ENCODE data around the gene TFDP2.

DNA sequence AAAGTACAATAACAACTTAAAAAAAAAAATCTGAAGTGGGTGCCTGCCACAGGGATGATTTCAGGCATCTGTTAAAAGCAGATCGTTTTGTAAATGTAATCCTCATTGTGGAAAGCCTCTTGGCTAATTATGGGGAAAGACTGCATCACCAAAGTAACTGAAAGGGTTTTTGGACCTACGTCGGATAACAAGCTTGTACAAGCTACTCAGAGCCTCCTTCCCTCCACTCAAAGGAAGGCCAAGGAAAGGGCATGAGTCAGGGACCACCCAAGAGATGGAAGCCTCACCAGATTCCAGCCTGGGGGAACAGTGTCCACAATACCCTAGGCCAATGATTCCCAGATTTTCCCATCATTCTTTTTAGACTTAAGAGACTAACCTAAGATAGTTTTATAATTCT, 188.6 kb downstream of the TFDP2 start:
- TF ChIP-seq, protein P1, sequence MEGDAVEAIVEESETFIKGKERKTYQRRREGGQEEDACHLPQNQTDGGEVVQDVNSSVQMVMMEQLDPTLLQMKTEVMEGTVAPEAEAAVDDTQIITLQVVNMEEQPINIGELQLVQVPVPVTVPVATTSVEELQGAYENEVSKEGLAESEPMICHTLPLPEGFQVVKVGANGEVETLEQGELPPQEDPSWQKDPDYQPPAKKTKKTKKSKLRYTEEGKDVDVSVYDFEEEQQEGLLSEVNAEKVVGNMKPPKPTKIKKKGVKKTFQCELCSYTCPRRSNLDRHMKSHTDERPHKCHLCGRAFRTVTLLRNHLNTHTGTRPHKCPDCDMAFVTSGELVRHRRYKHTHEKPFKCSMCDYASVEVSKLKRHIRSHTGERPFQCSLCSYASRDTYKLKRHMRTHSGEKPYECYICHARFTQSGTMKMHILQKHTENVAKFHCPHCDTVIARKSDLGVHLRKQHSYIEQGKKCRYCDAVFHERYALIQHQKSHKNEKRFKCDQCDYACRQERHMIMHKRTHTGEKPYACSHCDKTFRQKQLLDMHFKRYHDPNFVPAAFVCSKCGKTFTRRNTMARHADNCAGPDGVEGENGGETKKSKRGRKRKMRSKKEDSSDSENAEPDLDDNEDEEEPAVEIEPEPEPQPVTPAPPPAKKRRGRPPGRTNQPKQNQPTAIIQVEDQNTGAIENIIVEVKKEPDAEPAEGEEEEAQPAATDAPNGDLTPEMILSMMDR (tag by site-specific recombination; IDR thresholded peaks at IDR 0.05) = no peak
- TF ChIP-seq, protein P2, sequence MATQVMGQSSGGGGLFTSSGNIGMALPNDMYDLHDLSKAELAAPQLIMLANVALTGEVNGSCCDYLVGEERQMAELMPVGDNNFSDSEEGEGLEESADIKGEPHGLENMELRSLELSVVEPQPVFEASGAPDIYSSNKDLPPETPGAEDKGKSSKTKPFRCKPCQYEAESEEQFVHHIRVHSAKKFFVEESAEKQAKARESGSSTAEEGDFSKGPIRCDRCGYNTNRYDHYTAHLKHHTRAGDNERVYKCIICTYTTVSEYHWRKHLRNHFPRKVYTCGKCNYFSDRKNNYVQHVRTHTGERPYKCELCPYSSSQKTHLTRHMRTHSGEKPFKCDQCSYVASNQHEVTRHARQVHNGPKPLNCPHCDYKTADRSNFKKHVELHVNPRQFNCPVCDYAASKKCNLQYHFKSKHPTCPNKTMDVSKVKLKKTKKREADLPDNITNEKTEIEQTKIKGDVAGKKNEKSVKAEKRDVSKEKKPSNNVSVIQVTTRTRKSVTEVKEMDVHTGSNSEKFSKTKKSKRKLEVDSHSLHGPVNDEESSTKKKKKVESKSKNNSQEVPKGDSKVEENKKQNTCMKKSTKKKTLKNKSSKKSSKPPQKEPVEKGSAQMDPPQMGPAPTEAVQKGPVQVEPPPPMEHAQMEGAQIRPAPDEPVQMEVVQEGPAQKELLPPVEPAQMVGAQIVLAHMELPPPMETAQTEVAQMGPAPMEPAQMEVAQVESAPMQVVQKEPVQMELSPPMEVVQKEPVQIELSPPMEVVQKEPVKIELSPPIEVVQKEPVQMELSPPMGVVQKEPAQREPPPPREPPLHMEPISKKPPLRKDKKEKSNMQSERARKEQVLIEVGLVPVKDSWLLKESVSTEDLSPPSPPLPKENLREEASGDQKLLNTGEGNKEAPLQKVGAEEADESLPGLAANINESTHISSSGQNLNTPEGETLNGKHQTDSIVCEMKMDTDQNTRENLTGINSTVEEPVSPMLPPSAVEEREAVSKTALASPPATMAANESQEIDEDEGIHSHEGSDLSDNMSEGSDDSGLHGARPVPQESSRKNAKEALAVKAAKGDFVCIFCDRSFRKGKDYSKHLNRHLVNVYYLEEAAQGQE (tag by site-specific recombination; IDR thresholded peaks at IDR 0.05) = no peak
- TF ChIP-seq, protein P3, sequence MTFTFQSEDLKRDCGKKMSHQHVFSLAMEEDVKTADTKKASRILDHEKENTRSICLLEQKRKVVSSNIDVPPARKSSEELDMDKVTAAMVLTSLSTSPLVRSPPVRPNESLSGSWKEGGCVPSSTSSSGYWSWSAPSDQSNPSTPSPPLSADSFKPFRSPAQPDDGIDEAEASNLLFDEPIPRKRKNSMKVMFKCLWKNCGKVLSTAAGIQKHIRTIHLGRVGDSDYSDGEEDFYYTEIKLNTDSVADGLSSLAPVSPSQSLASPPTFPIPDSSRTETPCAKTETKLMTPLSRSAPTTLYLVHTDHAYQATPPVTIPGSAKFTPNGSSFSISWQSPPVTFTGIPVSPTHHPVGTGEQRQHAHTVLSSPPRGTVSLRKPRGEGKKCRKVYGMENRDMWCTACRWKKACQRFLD (tag by site-specific recombination; IDR thresholded peaks at IDR 0.05) = no peak
- TF ChIP-seq ZNF274 (IDR thresholded peaks at IDR 0.05; ENCODE audit: low read length) (no peak), ZNF274 (tag by site-specific recombination; IDR thresholded peaks at IDR 0.05; ENCODE audit: borderline replicate concordance) (no peak), YY1 (tag by site-specific recombination; IDR thresholded peaks at IDR 0.05) (no peak), TCF7L2 (IDR thresholded peaks at IDR 0.05; ENCODE audit: borderline replicate concordance, low read depth, low read length) (no peak), SP3 (tag by site-specific recombination; IDR thresholded peaks at IDR 0.05) (no peak), ZNF654 (tag by site-specific recombination; IDR thresholded peaks at IDR 0.05; ENCODE audit: low read depth) (no peak), ZSCAN30 (tag by site-specific recombination; IDR thresholded peaks at IDR 0.05) (no peak), ZFP3 (tag by site-specific recombination; IDR thresholded peaks at IDR 0.05; ENCODE audit: low read depth) (no peak), ZNF792 (tag by site-specific recombination; IDR thresholded peaks at IDR 0.05) (no peak), ZNF558 (tag by site-specific recombination; IDR thresholded peaks at IDR 0.05) (no peak), ZNF114 (tag by site-specific recombination; IDR thresholded peaks at IDR 0.05) (no peak)
- TF ChIP-seq, protein P4, sequence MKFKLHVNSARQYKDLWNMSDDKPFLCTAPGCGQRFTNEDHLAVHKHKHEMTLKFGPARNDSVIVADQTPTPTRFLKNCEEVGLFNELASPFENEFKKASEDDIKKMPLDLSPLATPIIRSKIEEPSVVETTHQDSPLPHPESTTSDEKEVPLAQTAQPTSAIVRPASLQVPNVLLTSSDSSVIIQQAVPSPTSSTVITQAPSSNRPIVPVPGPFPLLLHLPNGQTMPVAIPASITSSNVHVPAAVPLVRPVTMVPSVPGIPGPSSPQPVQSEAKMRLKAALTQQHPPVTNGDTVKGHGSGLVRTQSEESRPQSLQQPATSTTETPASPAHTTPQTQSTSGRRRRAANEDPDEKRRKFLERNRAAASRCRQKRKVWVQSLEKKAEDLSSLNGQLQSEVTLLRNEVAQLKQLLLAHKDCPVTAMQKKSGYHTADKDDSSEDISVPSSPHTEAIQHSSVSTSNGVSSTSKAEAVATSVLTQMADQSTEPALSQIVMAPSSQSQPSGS (tag by site-specific recombination; IDR thresholded peaks at IDR 0.05; ENCODE audit: low read depth) = no peak
